DMS153 (cell line): Measurements from ENCODE around the gene ARMH3.
"Not testable (repeated sequence)": the region's sequence is repeated elsewhere in the genome, so short reads cannot be mapped to it uniquely, and the experiment has no call there.

Source experiments
- DNase-seq: peaks from one replicate; lab custom pipeline; 2025; lab: John Stamatoyannopoulos, UW

ARMH3 gene

GRCh38 chr10:102046095-102046494, 9.9 kb downstream of the ARMH3 start:
- no peak for DNase-seq

GRCh38 chr10:102045292-102045691, 10.7 kb downstream of the ARMH3 start:
- DNase-seq: no peak

GRCh38 chr10:102040305-102041050, 15.5 kb downstream of the ARMH3 start:
- no peak for DNase-seq

GRCh38 chr10:102038410-102038809, 17.6 kb downstream of the ARMH3 start:
- no peak for DNase-seq

GRCh38 chr10:102035807-102036206, 20.2 kb downstream of the ARMH3 start:
- DNase-seq: not testable (repeated sequence)

GRCh38 chr10:102033787-102034186, 22.2 kb downstream of the ARMH3 start:
- DNase-seq: no peak

GRCh38 chr10:102027261-102027660, 28.7 kb downstream of the ARMH3 start:
- DNase-seq: no peak

- DNase-seq: no peak
Measured at GRCh38 chr10:102024799-102025198, 31.2 kb downstream of the ARMH3 start.

DNA sequence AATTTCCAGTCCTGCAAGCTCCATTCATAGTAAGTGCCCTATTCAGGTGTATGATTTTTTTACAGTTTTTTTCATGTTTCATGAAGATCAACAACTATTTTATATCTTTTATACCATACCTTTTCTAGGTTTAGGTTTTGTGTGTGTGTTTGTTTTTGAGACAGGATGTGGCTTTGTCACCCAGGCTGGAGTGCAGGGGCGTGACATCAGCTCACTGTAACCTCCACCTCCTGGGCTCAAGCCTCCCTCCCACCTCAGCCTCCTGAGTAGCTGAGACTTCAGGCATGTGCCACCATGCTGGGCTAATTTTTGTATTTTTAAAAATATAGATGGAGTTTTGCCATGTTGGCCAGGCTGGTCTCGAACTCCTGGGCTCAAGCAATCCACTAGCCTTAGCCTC, 35.0 kb downstream of the ARMH3 start:
- no peak for DNase-seq

GRCh38 chr10:102017295-102017694, 38.7 kb downstream of the ARMH3 start:
- DNase-seq: no peak

- DNase-seq: no peak
Measured at GRCh38 chr10:102016416-102016815, 39.6 kb downstream of the ARMH3 start.

DNA sequence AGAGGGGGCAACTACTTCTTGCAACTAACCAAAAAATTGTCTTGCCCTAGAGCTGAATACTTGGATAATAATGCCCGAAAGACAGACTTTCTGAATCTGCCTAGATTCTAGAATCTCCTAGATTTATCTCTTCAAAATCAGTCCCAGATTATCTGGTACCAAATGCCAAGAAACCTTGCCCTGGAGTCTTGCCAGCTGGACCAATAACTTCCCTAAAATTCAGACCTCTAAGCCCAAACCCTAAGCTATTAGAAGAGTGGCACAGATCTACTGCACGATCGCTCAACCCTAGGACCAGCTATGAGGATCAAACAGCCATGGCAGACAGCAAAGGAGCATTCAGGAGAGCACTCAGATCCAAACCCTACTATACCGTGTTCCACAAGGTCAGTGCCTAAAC, 45.0 kb downstream of the ARMH3 start:
- DNase-seq: no peak

GRCh38 chr10:102009801-102010425, 46.1 kb downstream of the ARMH3 start:
- DNase-seq: peak; percentile 17

GRCh38 chr10:102007796-102008195, 48.2 kb downstream of the ARMH3 start:
- DNase-seq: no peak

GRCh38 chr10:102007031-102007430, 48.9 kb downstream of the ARMH3 start:
- not testable (repeated sequence) for DNase-seq

- no peak for DNase-seq
Measured at GRCh38 chr10:102004376-102004775, 51.6 kb downstream of the ARMH3 start.

GRCh38 chr10:102003541-102003940, 52.4 kb downstream of the ARMH3 start:
- DNase-seq: no peak

GRCh38 chr10:102001435-102002068, 54.4 kb downstream of the ARMH3 start:
- no peak for DNase-seq

DNA sequence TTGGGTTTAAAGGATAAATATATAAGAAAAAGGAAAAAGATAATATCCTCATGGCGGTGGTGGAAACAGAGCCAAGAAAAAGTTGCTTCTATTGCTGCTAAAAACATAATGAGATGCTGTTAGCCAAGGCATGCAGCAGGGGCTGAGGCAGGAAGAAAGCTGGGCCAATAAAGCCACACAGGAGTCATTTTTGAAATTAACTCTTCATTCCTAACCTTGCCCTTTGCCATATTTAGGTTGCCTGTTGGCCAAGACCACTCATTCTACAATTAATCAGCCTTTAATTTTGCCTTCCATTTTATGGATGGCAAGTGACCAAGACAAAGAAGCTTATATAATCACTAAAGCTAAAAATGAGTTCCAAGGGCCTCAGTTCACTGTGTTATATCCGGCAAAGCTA, 58.2 kb downstream of the ARMH3 start:
- no peak for DNase-seq

DNA sequence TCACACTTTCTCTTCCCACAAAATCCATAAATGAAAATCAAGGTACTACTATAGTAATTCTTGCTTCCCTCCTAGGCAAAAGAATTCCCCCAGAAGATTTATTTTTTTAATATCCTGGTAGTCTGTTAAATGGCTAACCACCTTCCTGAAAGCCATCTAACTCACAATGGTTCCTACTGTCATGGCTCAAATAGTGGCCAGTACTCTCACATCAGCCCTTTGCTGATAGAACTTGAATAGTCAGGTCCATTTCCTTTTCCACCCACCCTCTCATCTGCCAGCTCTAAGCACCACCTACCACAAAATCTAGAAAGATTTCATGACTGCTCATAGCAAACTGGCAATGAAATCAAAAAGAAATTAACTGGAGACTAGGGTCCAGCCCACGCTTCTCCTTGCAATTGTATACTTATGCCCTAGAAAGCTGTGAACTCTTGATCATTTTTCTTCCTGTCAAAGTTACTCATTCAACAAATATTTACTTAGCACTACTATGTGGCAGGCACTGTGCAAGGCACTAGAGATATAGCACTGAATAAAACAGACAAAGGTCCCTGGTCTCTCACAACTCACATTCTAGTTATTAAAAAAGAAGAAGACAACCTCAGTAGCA, 60.4 kb downstream of the ARMH3 start:
- DNase-seq: no peak

GRCh38 chr10:101993651-101994200, 62.2 kb downstream of the ARMH3 start:
- DNase-seq: no peak

- no peak for DNase-seq
Measured at GRCh38 chr10:101993221-101993620, 62.8 kb downstream of the ARMH3 start.

- no peak for DNase-seq
Measured at GRCh38 chr10:101987136-101987535, 68.8 kb downstream of the ARMH3 start.
